ENCODE results near the gene RFC2. TPM values are rescaled to one million over a fixed set of nuclear protein-coding genes. Genes with fewer than 3 reads are reported as not detected.
A peak's percentile ranks its signal among the peaks of the same experiment; 100 is the strongest.
"Not testable (repeated sequence)": the region's sequence is repeated elsewhere in the genome, so short reads cannot be mapped to it uniquely, and the experiment has no call there.

RFC2 gene
- polyA plus RNA-seq, 1 of the 3 experiments (the other 2 are of a cell fraction): 31.2 TPM

GRCh38 chr7:74256491-74257408 lies 2.6 kb upstream of the RFC2 start:
- Histone ChIP-seq H3K9me2 (no peaks in the 10 kb centered on the region), H3K9ac (no peak overlapping the region), H3K27ac (ENCODE audit: low read depth in 2 of 2, low read length in 1 of 2) (peak overlapping the region in 1 of 2 experiments; percentile 4; a peak in 1 of 4 replicates), H4K20me1 (ENCODE audit: insufficient read depth) (no peaks in the 10 kb centered on the region), H3K4me2 (no peak overlapping the region), H2AFZ (ENCODE audit: low read depth) (no peak overlapping the region), H3K79me2 (ENCODE audit: insufficient read depth) (peaks cover 34% of the 10 kb centered on the region), H3K4me3 (ENCODE audit: low read depth in 2 of 2, low read length in 1 of 2) (no peak overlapping the region), H3K9me3 (no peaks in the 10 kb centered on the region), H3K27me3 (ENCODE audit: insufficient read depth) (no peaks in the 10 kb centered on the region), H3F3A (replicated peaks; ENCODE audit: insufficient read depth) (peaks cover 18% of the 10 kb centered on the region), H3K36me3 (replicated peaks in 1 of 2; ENCODE audit: control insufficient read depth in 1 of 2, insufficient read depth in 2 of 2, low read length in 1 of 2) (peaks cover 0 to 4% of the 10 kb centered on the region in 2 experiments), H3K4me1 (ENCODE audit: control insufficient read depth in 1 of 2, insufficient read depth in 2 of 2, low read depth in 1 of 2, low read length in 1 of 2) (peaks cover 5 to 6% of the 10 kb centered on the region in 2 experiments; a peak in 1 of 4 replicates)
- TF ChIP-seq FOXJ3 (CRISPR knock-in tag; IDR thresholded peaks at IDR 0.05) (no peak), REST (IDR thresholded peaks at IDR 0.05; ENCODE audit: low read depth, low read length) (no peak), MXI1 (IDR thresholded peaks at IDR 0.05; ENCODE audit: low read depth, low read length) (no peak), TAF1 (IDR thresholded peaks at IDR 0.05; ENCODE audit: borderline replicate concordance, low read depth, low read length) (no peak), MAX (IDR thresholded peaks at IDR 0.05; ENCODE audit: low read depth) (no peak), CTCF (IDR thresholded peaks at IDR 0.05) (no peak)
- 89% methylated on average over 12 of the region's 12 CpGs for WGBS (ENCODE audit: low lambda C conversion rate)
- no peak for DNase-seq
- ChIA-PET POLR2A (no interaction called here), CTCF (interaction anchor here (0.6 to 3.0 kb wide), 3 partner anchors 50 to 145 kb away, joined by 3 to 14 read pairs (median 5); no protein-coding TSS in a partner anchor)

- peak overlapping the region; percentile 92 for H3K4me2 ChIP-seq
- H3K9me3 ChIP-seq; H3K4me1 ChIP-seq (ENCODE audit: control insufficient read depth in 1 of 2, insufficient read depth in 2 of 2, low read depth in 1 of 2, low read length in 1 of 2); H3K27me3 ChIP-seq (ENCODE audit: insufficient read depth); DNase-seq; CTCF ChIA-PET; H4K20me1 ChIP-seq (ENCODE audit: insufficient read depth); H3K9me2 ChIP-seq: not testable (repeated sequence)
- POLR2A ChIA-PET: interaction anchor here (1.6 kb wide), 1 partner anchor 34 kb away, joined by 7 read pairs; the partner anchor contains the start of gene CLIP2
- H3K4me3 ChIP-seq (ENCODE audit: low read depth in 2 of 2, low read length in 1 of 2): peak overlapping the region; percentile 65 to 82
- 81% methylated on average over 6 of the region's 6 CpGs for WGBS (ENCODE audit: low lambda C conversion rate)
- H3K27ac ChIP-seq (ENCODE audit: low read depth in 2 of 2, low read length in 1 of 2): peak overlapping the region in 1 of 2 experiments; percentile 96; a peak in 2 of 4 replicates
- H2AFZ ChIP-seq (ENCODE audit: low read depth): peak overlapping the region; percentile 70; the same call in 1 of the 2 replicates
- peaks cover 0 to 13% of the 10 kb centered on the region in 2 experiments for H3K36me3 ChIP-seq (replicated peaks in 1 of 2; ENCODE audit: control insufficient read depth in 1 of 2, insufficient read depth in 2 of 2, low read length in 1 of 2)
- H3K9ac ChIP-seq: peak overlapping the region; percentile 91; the same call in 1 of the 2 replicates
- peaks cover 18% of the 10 kb centered on the region for H3F3A ChIP-seq (replicated peaks; ENCODE audit: insufficient read depth)
- peaks cover 36% of the 10 kb centered on the region for H3K79me2 ChIP-seq (ENCODE audit: insufficient read depth)
Measured at GRCh38 chr7:74255461-74255860, 1.3 kb upstream of the RFC2 start.
